GM21526 (cell line): ENCODE measurements around the gene CERK.
"Not testable (repeated sequence)": the region's sequence is repeated elsewhere in the genome, so short reads cannot be mapped to it uniquely, and the experiment has no call there.

Experiments used
- ATAC-seq: cut with Tn5 transposase; IDR thresholded peaks from one replicate; pipeline ENCODE4 v1.9.1; 2021; ENCODE audit warnings: moderate library complexity; ENCODE audit not compliant: unreplicated experiment, low FRiP score

CERK gene

DNA sequence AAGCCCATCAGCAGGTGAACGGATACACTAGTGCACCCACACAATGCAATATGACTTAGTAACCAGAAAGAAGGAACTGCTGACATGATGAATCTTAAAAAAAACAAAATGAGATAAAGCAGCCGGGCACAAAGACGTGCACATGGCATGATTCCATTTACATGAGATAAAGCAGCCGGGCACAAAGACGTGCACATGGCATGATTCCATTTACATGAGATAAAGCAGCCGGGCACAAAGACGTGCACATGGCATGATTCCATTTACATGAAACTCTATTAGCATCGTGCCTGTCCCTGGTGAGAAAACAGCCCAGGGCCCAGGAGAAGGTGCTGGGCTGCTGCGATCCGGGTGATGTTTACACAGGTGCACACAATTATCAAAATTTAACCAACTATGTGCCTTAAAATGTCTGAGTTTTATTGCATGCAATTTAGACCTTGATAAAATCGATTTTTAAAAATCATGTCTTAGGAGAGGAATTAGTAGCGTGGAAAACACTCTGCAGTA lies 3.8 kb downstream of the CERK start:
- ATAC-seq, result not testable (repeated sequence)

GRCh38 chr22:46732513-46732912 lies 5.5 kb downstream of the CERK start:
- ATAC-seq, result no peak

GRCh38 chr22:46732041-46732379 lies 6.0 kb downstream of the CERK start:
- ATAC-seq, result no peak

- ATAC-seq, result no peak
These were observed 6.6 kb downstream of the CERK start for GRCh38 chr22:46731246-46732040.

DNA sequence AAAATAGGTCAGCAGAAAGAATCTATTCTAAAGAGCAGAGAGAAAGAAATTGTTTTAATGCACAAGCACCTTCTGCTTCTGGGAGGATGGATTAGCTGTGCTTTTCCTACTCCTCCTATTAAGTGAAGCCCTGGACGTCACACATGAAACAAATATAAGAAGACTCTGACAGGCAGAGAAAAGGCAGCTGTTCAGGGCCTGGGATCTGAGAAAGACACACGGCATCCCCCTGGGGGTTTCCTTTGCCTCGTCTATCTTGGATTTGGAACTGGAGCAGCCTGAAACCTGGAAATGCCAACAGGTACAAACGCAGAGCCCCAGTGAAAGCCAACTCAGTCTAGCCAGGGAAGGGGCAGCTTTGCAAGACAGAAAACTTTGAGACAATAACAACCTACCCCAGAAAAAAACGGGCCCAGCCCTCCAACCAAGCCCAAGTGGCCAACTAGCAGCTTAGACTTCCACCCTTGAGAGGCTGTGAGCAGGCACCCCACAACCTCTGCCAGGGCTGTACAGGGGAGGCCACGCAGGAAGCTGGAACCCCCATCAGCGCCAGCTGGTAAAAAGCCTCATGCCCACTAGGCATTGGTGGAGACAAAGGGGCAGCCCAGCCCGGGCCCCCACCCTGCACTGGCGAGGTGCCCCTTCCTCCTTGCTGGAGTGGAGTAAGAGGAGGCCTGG lies 7.3 kb downstream of the CERK start:
- no peak for ATAC-seq

GRCh38 chr22:46728470-46728869 lies 9.6 kb downstream of the CERK start:
- ATAC-seq, result no peak

DNA sequence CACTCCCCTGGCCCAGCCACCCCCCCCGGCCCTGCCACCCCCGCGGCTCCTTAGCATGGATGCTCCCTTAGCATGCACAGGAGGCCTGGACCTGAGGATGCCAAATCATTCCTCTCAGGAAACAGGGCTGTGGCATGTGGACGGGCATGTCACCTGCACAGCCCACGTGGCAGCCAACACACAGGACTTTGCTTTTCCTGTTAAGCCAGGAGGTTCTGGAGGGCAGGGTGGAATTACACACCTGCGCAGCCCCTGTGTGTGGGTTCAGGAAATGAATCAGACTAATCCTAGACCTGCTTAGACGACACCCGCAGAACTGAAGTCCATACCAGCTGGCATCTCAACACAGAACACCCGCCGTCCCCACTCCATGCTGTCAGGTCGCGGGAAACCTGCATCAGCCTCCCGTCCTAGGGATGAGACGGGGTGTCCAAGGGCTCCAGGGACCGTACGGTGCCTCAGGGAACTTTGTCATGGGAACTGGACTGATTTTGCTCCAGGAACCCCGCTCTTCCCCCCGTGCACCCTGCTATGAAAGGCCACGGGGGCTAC lies 10.2 kb downstream of the CERK start:
- no peak for ATAC-seq

- ATAC-seq, result no peak
These were observed 11.1 kb downstream of the CERK start for GRCh38 chr22:46726986-46727317.

DNA sequence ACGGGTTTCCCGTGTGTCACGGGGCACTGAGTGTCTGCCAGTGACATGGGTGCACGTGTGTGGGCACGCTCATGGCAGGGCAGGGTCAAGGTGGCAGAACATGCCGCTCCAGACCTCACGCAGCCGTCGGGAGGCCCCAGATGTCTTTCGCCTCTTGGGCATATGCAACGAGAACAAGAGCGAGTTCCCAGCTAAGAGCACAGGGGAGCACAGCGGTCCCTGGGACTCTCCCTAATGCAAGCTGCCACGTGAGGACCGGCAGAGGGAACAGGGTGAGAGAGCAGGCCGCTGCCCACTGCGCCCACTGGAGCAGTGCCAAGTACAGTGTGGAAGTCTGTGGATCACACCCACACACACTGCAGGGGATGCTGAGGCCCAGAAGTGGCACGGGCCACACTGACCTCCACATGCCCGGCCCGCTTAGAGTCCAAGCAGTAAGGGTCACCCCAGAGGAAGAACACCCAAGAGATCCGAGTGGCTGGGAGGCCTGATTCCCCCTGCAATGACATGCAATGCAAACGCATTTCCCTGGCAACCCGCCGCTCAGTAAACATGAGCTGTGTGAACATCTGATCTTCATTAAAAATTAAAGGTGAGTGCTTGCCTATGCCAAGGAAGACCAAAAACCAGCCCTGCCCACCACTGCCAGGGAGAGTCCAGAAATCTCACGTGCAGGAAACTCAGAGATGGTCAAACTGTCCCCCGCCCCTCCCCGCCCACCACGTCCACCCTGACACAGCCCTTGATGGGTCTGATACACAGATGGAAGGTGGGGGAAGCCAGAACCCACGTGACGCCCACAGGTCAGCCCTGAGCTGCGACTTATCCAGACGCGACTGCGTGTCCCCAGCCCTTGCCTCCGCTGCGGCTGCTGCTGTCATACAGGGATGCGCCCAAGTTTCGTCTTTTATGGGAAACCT lies 11.7 kb downstream of the CERK start:
- no peak for ATAC-seq

- no peak for ATAC-seq
These were observed 13.0 kb downstream of the CERK start for GRCh38 chr22:46725096-46725495.

- ATAC-seq, result no peak
These were observed 14.2 kb downstream of the CERK start for GRCh38 chr22:46723882-46724281.

DNA sequence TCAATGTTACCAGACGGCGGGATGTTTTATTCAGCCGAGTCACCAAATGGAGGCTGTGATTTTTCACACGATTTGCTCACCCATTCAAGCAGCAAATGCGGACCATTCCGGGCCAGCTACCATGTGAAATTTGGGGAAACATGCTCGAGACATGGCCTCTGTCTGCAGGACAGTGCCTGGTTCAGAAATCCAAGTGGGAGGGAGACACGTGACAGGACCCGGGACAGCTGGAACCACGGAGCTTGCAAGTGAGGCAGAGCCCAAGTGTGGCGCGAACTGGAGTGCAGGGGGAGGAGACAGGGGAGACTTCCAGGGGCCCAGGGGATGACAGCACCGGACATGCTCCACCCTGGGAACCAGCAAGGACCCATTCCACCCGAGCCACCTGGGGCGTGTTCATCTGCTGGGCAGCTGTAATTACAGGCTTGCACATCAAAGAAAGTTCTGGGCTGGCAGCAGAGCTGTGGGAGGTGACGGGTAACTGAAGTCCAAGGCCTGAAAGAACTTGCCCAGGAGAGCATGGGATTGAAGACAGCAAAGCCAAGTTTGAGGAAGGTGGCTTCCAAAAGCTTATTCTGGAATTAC lies 16.5 kb downstream of the CERK start:
- no peak for ATAC-seq

- ATAC-seq, result no peak
These were observed 18.1 kb downstream of the CERK start for GRCh38 chr22:46719921-46720320.

DNA sequence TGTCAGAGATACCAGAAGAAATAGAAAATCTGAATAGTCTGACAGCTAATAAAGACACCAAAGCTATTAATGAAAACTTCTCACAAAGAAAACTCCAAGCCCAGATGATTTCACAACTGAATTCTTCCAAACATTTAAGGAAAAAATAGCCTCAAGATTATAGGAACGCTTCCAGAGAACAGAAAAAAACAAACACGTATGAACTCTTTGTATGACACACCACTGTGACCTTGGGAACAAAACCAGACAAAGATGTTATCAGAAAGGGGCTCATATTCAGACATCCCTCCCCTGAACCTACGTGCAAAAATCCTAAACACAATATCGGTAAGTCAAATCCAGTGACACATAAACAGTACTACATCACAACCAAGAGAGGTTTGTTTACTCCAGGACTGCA lies 23.5 kb downstream of the CERK start:
- ATAC-seq, result no peak

DNA sequence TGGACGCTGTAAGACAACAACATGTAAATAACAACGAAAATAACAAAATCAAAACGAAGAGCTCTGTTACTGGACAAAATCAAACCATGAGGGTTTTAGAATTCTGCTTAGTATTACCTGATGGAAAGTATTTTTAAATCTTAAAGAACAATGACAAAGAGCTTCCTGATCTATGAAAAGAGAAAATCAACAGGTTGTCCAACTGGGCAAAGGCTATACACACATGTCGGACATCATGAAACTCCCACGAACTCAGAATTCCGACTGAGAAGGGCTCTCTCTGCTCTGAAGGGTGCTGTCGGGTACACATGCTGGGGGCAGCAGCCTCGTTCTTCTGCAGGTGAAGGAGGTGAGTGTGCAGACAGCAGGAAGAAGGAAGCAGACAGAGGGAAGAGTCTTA lies 25.8 kb downstream of the CERK start:
- no peak for ATAC-seq

DNA sequence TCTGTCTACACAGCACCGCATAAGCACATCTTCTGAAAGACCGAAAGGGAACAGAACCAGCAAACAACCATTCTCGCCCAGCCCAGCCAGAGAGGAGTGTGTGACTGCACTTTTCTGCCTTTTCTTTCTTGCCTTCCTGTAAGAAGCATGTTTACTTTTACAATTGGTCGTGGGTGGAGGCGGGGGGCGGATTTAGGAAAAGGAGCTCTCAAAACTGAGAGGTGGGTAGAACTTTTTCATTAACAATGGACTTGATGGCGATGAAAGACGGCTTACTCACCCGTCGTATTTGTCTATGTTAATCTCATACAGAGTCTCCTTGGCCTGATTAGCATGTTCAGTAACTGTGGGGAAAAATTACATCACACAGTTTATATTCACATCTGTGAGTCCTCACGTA lies 27.2 kb downstream of the CERK start:
- no peak for ATAC-seq

GRCh38 chr22:46708766-46709330 lies 29.2 kb downstream of the CERK start:
- ATAC-seq, result no peak

DNA sequence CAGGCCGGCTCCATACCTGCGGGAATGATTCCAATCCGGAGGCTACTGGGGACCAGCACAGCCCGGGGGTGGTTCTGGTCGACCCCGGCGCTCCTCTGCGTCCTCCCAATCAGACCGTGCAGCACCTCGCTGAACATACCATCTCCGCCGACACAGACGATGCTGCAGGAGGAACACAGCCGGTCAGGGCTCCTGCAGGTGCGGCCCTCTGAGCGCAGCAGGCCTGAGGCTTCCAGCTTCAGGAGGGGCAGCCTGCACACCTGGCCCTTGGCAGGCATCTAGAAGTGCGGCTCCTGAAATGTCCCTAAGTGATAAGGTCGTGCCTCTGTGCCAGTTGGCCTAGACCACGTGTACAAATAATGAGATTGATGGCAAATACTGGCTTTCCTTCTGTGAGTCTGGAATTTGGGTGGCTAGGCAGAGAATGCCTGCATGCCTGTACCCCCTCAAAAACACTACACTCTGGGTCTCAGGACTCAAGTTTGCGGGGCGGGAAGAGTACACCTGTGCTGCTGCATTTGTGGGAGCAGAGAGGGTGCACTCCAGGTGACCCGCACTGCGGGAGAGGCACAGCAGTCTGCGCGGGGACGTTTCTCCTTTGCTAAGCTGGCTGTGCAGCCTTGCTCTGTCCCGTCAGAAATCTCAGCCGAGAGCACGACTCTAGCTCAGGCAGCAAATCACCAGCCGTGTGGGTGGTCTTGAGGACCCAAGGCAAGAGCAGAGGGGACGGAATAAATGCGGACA lies 30.1 kb downstream of the CERK start:
- no peak for ATAC-seq

GRCh38 chr22:46707305-46707704 lies 30.7 kb downstream of the CERK start:
- no peak for ATAC-seq

GRCh38 chr22:46706060-46706459 lies 32.0 kb downstream of the CERK start:
- ATAC-seq, result no peak
